ENCODE measurements around the gene MRPL51. TPM values are rescaled to one million over a fixed set of nuclear protein-coding genes. Genes with fewer than 3 reads are reported as not detected.

Gene MRPL51
- total RNA-seq, 2 donors from 2014 or later: 132 to 220 TPM

GRCh38 chr12:6472491-6472890 lies 20.6 kb downstream of the MRPL51 start:
- H3K27ac ChIP-seq: no peak overlapping the region
- H3K4me1 ChIP-seq: peaks cover 9% of the 10 kb centered on the region
- H3K27me3 ChIP-seq: no peaks in the 10 kb centered on the region
- DNase-seq: no peak
- no peak overlapping the region for H3K9ac ChIP-seq (ENCODE audit: low read depth in 2 of 2, low read length in 2 of 2)
- no peaks in the 10 kb centered on the region for H3K36me3 ChIP-seq
- intact Hi-C loops (cut with DNase I): no loop called here
- no peaks in the 10 kb centered on the region for H3K9me3 ChIP-seq
- H3K4me3 ChIP-seq: no peak overlapping the region
- TF ChIP-seq CTCF (IDR thresholded peaks at IDR 0.05): no peak

- TF ChIP-seq CTCF (IDR thresholded peaks at IDR 0.05): no peak
- intact Hi-C loops (cut with DNase I): no loop called here
- Histone ChIP-seq H3K9me3 (no peaks in the 10 kb centered on the region), H3K9ac (ENCODE audit: low read depth in 2 of 2, low read length in 2 of 2) (no peak overlapping the region), H3K27me3 (no peaks in the 10 kb centered on the region), H3K27ac (no peak overlapping the region), H3K4me3 (no peak overlapping the region), H3K36me3 (no peaks in the 10 kb centered on the region), H3K4me1 (peaks cover 9% of the 10 kb centered on the region)
- DNase-seq: no peak
Observed at GRCh38 chr12:6471989-6472360, 21.1 kb downstream of the MRPL51 start.

- Histone ChIP-seq H3K4me3 (peak within 1 kb of the TSS; percentile 49), H3K36me3 (no peaks in the 10 kb centered on the region), H3K27me3 (no peaks in the 10 kb centered on the region), H3K27ac (peak within 1 kb of the TSS; percentile 76), H3K9me3 (no peaks in the 10 kb centered on the region), H3K4me1 (peaks cover 13% of the 10 kb centered on the region), H3K9ac (ENCODE audit: low read depth in 2 of 2, low read length in 2 of 2) (peak within 1 kb of the TSS; percentile 81 to 84)
- DNase-seq: peak; percentile 98
- intact Hi-C loops (cut with DNase I): no loop called here
- TF ChIP-seq CTCF (IDR thresholded peaks at IDR 0.05): no peak
Observed at GRCh38 chr12:6470375-6471163, 22.5 kb downstream of the MRPL51 start, which contains the start of gene VAMP1. VAMP1 (minus strand) TSS chr12:6470677; CDS start chr12:6470531, 146 bp downstream.

- Histone ChIP-seq H3K9me3 (no peaks in the 10 kb centered on the region), H3K9ac (ENCODE audit: low read depth in 2 of 2, low read length in 2 of 2) (peak overlapping the region; percentile 81 to 84), H3K27me3 (no peaks in the 10 kb centered on the region), H3K27ac (peak overlapping the region; percentile 76), H3K4me3 (peak overlapping the region; percentile 49), H3K36me3 (no peaks in the 10 kb centered on the region), H3K4me1 (peaks cover 14% of the 10 kb centered on the region)
- intact Hi-C loops (cut with DNase I): loop anchor here (5.0 kb wide), 1 partner anchor 47 kb away; no protein-coding TSS in a partner anchor
- TF ChIP-seq CTCF (IDR thresholded peaks at IDR 0.05): no peak
- no peak for DNase-seq
Observed at GRCh38 chr12:6469609-6470374, 23.3 kb downstream of the MRPL51 start.

GRCh38 chr12:6469092-6469491 lies 24.0 kb downstream of the MRPL51 start:
- H3K36me3 ChIP-seq: no peaks in the 10 kb centered on the region
- H3K4me3 ChIP-seq: peak overlapping the region; percentile 49
- peak overlapping the region in 1 of 2 donors; percentile 21 for H3K9ac ChIP-seq (ENCODE audit: low read depth in 2 of 2, low read length in 2 of 2)
- H3K27ac ChIP-seq: no peak overlapping the region
- intact Hi-C loops (cut with DNase I): loop anchor here (5.0 kb wide), 1 partner anchor 47 kb away; no protein-coding TSS in a partner anchor
- H3K9me3 ChIP-seq: no peaks in the 10 kb centered on the region
- DNase-seq: no peak
- H3K27me3 ChIP-seq: no peaks in the 10 kb centered on the region
- H3K4me1 ChIP-seq: peaks cover 14% of the 10 kb centered on the region
- TF ChIP-seq CTCF (IDR thresholded peaks at IDR 0.05): no peak

Data from colonic mucosa (tissue), 4 donors.